ENCODE measurements around the gene CD200. TPM values are rescaled to one million over a fixed set of nuclear protein-coding genes. Genes with fewer than 3 reads are reported as not detected.

Gene CD200
- total RNA-seq, 1 donor from 2014 or later: 19.0 TPM

DNA sequence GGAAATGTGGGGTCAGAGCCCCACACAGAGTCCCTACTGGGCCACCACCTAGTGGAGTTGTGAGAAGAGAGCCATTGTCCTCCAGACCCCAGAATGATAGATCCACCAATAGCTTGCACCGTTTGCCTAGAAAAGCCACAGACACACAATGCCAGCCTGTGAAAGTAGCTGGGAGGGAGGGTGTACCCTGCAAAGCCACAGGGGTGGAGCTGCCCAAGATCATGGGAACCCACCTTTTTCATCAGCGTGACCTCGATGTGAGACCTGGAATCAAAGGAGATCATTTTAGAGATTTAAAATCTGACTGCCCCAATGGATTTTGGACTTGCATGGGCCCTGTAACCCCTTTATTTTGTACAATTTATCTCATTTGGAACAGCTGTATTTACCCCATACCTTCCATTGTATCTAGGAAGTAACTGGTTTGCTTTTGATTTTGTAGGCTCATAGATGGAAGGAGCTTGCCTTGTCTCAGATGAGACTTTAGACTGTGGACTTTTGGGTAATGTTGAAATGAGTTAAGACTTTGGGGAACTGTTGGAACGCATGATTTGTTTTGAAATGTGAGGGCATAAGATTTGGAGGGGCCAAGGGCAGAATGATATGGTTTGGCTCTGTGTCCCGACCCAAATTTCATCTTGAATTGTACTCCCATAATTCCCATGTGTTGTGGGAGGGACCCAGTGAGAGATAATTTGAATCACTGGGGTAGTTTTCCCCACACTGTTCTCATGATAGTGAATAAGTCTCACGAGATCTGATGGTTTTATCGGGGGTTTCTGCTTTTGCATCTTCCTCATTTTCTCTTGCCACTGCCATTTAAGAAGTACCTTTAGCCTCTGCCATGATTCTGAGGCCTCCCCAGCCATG lies 49.0 kb downstream of the CD200 start:
- H3K27ac Mint-ChIP-seq: peak overlapping the region; percentile 74

GRCh38 chr3:112382543-112383160 lies 49.7 kb downstream of the CD200 start:
- ChIA-PET POLR2A (no interaction called here), CTCF (no interaction called here)
- Mint-ChIP-seq H3K4me1 (peaks cover 42% of the 10 kb centered on the region), H3K4me3 (no peak overlapping the region), H3K27me3 (no peaks in the 10 kb centered on the region), H3K36me3 (ENCODE audit: low read depth) (peaks cover 2% of the 10 kb centered on the region), H3K9me3 (no peaks in the 10 kb centered on the region), H3K27ac (peak overlapping the region; percentile 74)
- intact Hi-C loops (cut with micrococcal nuclease): no loop called here
- DNase-seq (no peak), ATAC-seq (ENCODE audit: low read depth) (no peak)
- no peak for TF ChIP-seq CTCF (IDR thresholded peaks at IDR 0.05)

More for the DNA sequence above, 49.0 kb downstream of the CD200 start:
- no peak for TF ChIP-seq CTCF (IDR thresholded peaks at IDR 0.05)
- ChIA-PET CTCF (no interaction called here), POLR2A (no interaction called here)
- Mint-ChIP-seq H3K4me1 (peaks cover 49% of the 10 kb centered on the region), H3K36me3 (ENCODE audit: low read depth) (peaks cover 2% of the 10 kb centered on the region), H3K4me3 (no peak overlapping the region), H3K27me3 (no peaks in the 10 kb centered on the region), H3K9me3 (no peaks in the 10 kb centered on the region)
- intact Hi-C loops (cut with micrococcal nuclease): no loop called here
- no peak for DNase-seq
- ATAC-seq (ENCODE audit: low read depth): no peak

GRCh38 chr3:112384769-112385168 lies 51.8 kb downstream of the CD200 start:
- intact Hi-C loops (cut with micrococcal nuclease): loop anchor here (5.0 kb wide), 1 partner anchor 32 kb away; no protein-coding TSS in a partner anchor
- DNase-seq: no peak
- Mint-ChIP-seq H3K27ac (no peak overlapping the region), H3K9me3 (no peaks in the 10 kb centered on the region), H3K27me3 (no peaks in the 10 kb centered on the region), H3K4me1 (peaks cover 35% of the 10 kb centered on the region), H3K36me3 (ENCODE audit: low read depth) (peaks cover 2% of the 10 kb centered on the region), H3K4me3 (no peak overlapping the region)
- POLR2A ChIA-PET: interaction anchor here (0.7 kb wide), 1 partner anchor 79 kb away, joined by 4 read pairs; no protein-coding TSS in a partner anchor
- CTCF ChIA-PET: no interaction called here
- ATAC-seq (ENCODE audit: low read depth): no peak
- TF ChIP-seq CTCF (IDR thresholded peaks at IDR 0.05): no peak

DNA sequence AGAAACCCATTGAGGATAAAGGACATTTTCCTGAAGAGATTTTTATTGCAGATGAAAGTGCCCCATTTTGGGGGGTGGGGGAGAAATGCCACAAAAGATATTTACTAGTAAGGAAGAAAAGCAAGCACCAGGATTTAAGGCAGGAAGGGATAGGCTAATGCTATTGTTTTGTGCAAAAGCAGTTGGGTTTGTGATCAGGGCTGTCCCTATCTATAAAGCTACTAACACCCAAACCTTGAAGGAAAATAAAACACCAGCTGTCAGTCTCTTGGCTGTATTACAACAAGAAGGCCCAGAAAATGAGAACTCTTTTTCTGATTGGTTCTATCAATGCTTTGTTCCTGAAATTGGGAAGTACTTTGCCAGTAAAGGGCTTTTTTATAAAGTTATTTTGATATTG lies 56.0 kb downstream of the CD200 start:
- intact Hi-C loops (cut with micrococcal nuclease): loop anchor here (5.0 kb wide), 1 partner anchor 37 kb away; no protein-coding TSS in a partner anchor
- POLR2A ChIA-PET: no interaction called here
- CTCF ChIA-PET: no interaction called here
- peaks cover 38% of the 10 kb centered on the region for H3K4me1 Mint-ChIP-seq
- DNase-seq: no peak
- no peak for ATAC-seq (ENCODE audit: low read depth)
- no peak for TF ChIP-seq CTCF (IDR thresholded peaks at IDR 0.05)
- H3K27ac Mint-ChIP-seq: no peak overlapping the region
- peaks cover 7% of the 10 kb centered on the region for H3K9me3 Mint-ChIP-seq
- no peaks in the 10 kb centered on the region for H3K27me3 Mint-ChIP-seq
- H3K36me3 Mint-ChIP-seq (ENCODE audit: low read depth): no peaks in the 10 kb centered on the region
- H3K4me3 Mint-ChIP-seq: no peak overlapping the region

DNA sequence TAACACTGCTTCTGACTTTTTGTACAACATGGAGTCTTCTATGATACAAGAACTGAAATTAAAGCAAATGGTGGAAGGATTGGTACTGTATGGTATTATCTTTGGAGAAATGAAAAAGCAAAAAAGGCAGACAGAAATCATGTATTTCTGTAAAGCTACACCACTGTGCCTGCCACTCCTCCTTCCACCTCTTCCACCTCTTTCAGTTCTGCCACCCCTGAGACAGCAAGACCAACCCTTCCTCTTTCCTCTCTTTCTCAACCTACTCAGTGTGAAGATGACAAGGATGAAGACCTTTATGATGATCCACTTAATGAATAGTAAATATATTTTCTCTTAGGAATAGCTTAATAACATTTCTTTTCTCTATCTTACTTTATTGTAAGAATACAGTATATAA lies 57.0 kb downstream of the CD200 start:
- ChIA-PET POLR2A (interaction anchor here (0.6 to 1.6 kb wide), 3 partner anchors 18 to 58 kb away, joined by 3 to 8 read pairs (median 3); no protein-coding TSS in a partner anchor), CTCF (no interaction called here)
- Mint-ChIP-seq H3K9me3 (peaks cover 7% of the 10 kb centered on the region), H3K27ac (no peak overlapping the region), H3K27me3 (no peaks in the 10 kb centered on the region), H3K4me3 (no peak overlapping the region), H3K4me1 (peaks cover 40% of the 10 kb centered on the region), H3K36me3 (ENCODE audit: low read depth) (no peaks in the 10 kb centered on the region)
- DNase-seq (no peak), ATAC-seq (ENCODE audit: low read depth) (no peak)
- no peak for TF ChIP-seq CTCF (IDR thresholded peaks at IDR 0.05)
- intact Hi-C loops (cut with micrococcal nuclease): loop anchor here (2.0 to 5.0 kb wide), 4 partner anchors 13 to 38 kb away; no protein-coding TSS in a partner anchor

Data from activated B cell treated with CpG ODN at 0.5 μM for 24 hours (primary cell).